Astrocyte (in vitro differentiated cells and primary cell): ENCODE measurements around the gene RALGPS1. TPM values are rescaled to one million over a fixed set of nuclear protein-coding genes. Genes with fewer than 3 reads are reported as not detected.

ENCODE experiments used
- DNase-seq: peaks from one replicate; pipeline ENCODE4 v3.0.0-alpha.2; 2010; ENCODE audit warnings: low read depth
- FAIRE-seq: peaks from 2 replicates; lab custom pipeline; 2011; peaks lifted over from hg19 to GRCh38; lab: Jason Lieb, UNC
- H2AFZ ChIP-seq: 2 replicates; pipeline ENCODE4 v1.6.0; 2012; ENCODE audit warnings: low read depth, low read length, inconsistent platforms
- H3K27ac ChIP-seq: 2 replicates; pipeline ENCODE4 v1.5.1; 2011; ENCODE audit warnings: low read depth, low read length, inconsistent platforms
- H3K27me3 ChIP-seq: 2 replicates; pipeline ENCODE4 v1.6.0; 2011; ENCODE audit warnings: low read length, inconsistent platforms; ENCODE audit not compliant: insufficient read depth
- H3K36me3 ChIP-seq: 2 replicates; pipeline ENCODE4 v1.5.1; 2011; ENCODE audit warnings: low read length, inconsistent platforms; ENCODE audit not compliant: insufficient read depth
- H3K4me1 ChIP-seq: 2 replicates; pipeline ENCODE4 v1.5.1; 2011; ENCODE audit warnings: low read length, inconsistent platforms; ENCODE audit not compliant: insufficient read depth
- H3K4me2 ChIP-seq: 2 replicates; pipeline ENCODE4 v1.6.0; 2012; ENCODE audit warnings: low read length, inconsistent platforms
- H3K4me3 ChIP-seq: 2 replicates; pipeline ENCODE4 v1.5.1; 2011; ENCODE audit warnings: low read depth, mild to moderate bottlenecking, low read length, inconsistent platforms; ENCODE audit not compliant: insufficient read depth
- H3K79me2 ChIP-seq: 2 replicates; pipeline ENCODE4 v1.6.0; 2012; ENCODE audit warnings: mild to moderate bottlenecking, low read length, inconsistent platforms; ENCODE audit not compliant: insufficient read depth
- H3K9ac ChIP-seq: 2 replicates; pipeline ENCODE4 v1.6.0; 2012; ENCODE audit warnings: mild to moderate bottlenecking, low read length, inconsistent platforms
- H3K9me3 ChIP-seq: 2 replicates; pipeline ENCODE4 v1.5.1; 2012; ENCODE audit warnings: low read depth, mild to moderate bottlenecking, low read length, inconsistent platforms; ENCODE audit not compliant: insufficient read depth
- H4K20me1 ChIP-seq: 2 replicates; pipeline ENCODE4 v1.6.0; 2012; ENCODE audit warnings: low read length, inconsistent platforms; ENCODE audit not compliant: insufficient read depth
- H3K27ac Mint-ChIP-seq: one replicate; pipeline ENCODE4 v1.8.0; 2021; ENCODE audit warnings: mild to moderate bottlenecking, mixed read lengths; ENCODE audit not compliant: unreplicated experiment
- H3K27me3 Mint-ChIP-seq: one replicate; pipeline ENCODE4 v1.8.0; 2021; ENCODE audit warnings: low read depth, mixed read lengths; ENCODE audit not compliant: unreplicated experiment
- H3K36me3 Mint-ChIP-seq: one replicate; pipeline ENCODE4 v1.8.0; 2021; ENCODE audit warnings: low read depth, mixed read lengths; ENCODE audit not compliant: unreplicated experiment
- H3K4me1 Mint-ChIP-seq: one replicate; pipeline ENCODE4 v1.8.0; 2021; ENCODE audit warnings: low read depth, mixed read lengths; ENCODE audit not compliant: unreplicated experiment
- H3K4me3 Mint-ChIP-seq: one replicate; pipeline ENCODE4 v1.8.0; 2021; ENCODE audit warnings: mild to moderate bottlenecking, moderate library complexity, mixed read lengths; ENCODE audit not compliant: unreplicated experiment
- H3K9me3 Mint-ChIP-seq: one replicate; pipeline ENCODE4 v1.8.0; 2021; ENCODE audit warnings: mild to moderate bottlenecking, mixed read lengths; ENCODE audit not compliant: unreplicated experiment
- EZH2 ChIP-seq: IDR thresholded peaks from 2 replicates; pipeline ENCODE4 v1.6.1; 2012; ENCODE audit warnings: mild to moderate bottlenecking, low read length, inconsistent platforms; ENCODE audit not compliant: insufficient read depth
- total RNA-seq: library from RNA; stranded (reverse); gene quantifications from 2 replicates; pipeline ENCODE4 v1.2.1, GENCODE V29; 2021
- TF ChIP-seq, protein P1 (sequence below): IDR thresholded peaks from 2 replicates; pipeline ENCODE4 v1.5.1; 2011; ENCODE audit warnings: low read depth, mild to moderate bottlenecking, inconsistent platforms, low read length, moderate library complexity; ENCODE audit not compliant: insufficient read depth

RALGPS1 gene
- total RNA-seq, 1 donor from 2014 or later = 2.8 TPM

DNA sequence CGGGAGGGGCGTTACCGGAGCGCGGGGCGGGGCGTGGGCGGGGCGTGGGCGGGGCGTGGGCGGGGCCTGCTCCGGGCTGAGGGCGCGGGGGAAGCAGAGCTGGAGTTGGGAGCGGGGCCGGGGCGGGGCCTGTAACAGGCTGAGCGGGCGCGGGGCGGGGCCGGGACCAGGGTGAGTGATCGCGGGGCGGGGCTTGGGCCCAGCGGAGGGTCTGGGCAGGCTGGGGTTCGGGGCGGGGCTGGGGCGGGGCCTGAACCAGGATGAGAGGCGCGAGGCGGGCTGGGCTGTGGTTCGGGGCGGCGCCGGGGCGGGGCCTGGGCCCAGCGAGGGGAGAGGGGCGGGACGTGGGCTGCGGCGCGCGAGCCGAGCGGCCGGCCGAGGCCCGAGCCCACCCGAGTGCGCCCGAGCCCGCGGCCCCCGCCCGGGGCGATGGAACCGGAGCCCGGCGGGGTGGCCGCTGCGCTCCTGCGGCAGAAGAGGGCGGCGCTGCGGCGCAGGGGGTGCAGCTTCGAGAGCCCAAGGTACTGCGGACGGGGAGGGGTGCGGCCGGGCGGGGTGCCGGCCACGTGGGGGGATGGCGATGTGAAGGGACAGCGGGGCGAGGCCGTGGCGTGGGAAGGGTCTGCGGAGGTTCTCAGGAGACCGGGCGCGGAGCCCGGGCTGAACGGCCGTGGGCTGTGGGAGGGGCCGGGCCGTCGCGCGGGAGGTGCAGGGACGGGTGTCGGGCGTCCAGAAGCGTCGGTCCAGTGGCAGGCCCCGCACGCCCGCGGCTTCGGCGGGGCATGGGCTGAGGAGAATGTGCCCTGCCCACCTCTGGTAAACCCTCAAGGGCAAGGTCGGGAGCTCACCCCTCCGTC is 310.5 kb downstream of the RALGPS1 start:
- H3K27me3 ChIP-seq = peaks cover 25% of the 10 kb centered on the region
- H3K4me3 Mint-ChIP-seq = peak overlapping the region; percentile 88
- peaks cover 2% of the 10 kb centered on the region for H3K36me3 Mint-ChIP-seq
- no peaks in the 10 kb centered on the region for H4K20me1 ChIP-seq
- peak overlapping the region; percentile 94 for H3K4me2 ChIP-seq
- DNase-seq (peak; percentile 53), FAIRE-seq (no peak)
- no peak overlapping the region for H3K27ac ChIP-seq
- H3K9me3 ChIP-seq = no peaks in the 10 kb centered on the region
- H3K4me1 Mint-ChIP-seq = no peaks in the 10 kb centered on the region
- H3K27ac Mint-ChIP-seq = no peak overlapping the region
- TF ChIP-seq, protein P1, sequence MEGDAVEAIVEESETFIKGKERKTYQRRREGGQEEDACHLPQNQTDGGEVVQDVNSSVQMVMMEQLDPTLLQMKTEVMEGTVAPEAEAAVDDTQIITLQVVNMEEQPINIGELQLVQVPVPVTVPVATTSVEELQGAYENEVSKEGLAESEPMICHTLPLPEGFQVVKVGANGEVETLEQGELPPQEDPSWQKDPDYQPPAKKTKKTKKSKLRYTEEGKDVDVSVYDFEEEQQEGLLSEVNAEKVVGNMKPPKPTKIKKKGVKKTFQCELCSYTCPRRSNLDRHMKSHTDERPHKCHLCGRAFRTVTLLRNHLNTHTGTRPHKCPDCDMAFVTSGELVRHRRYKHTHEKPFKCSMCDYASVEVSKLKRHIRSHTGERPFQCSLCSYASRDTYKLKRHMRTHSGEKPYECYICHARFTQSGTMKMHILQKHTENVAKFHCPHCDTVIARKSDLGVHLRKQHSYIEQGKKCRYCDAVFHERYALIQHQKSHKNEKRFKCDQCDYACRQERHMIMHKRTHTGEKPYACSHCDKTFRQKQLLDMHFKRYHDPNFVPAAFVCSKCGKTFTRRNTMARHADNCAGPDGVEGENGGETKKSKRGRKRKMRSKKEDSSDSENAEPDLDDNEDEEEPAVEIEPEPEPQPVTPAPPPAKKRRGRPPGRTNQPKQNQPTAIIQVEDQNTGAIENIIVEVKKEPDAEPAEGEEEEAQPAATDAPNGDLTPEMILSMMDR = no peak
- TF ChIP-seq EZH2 = no peak
- no peaks in the 10 kb centered on the region for H3K9me3 Mint-ChIP-seq
- H3K27me3 Mint-ChIP-seq = peaks cover 24% of the 10 kb centered on the region
- H3K36me3 ChIP-seq = no peaks in the 10 kb centered on the region
- H2AFZ ChIP-seq = peak overlapping the region; percentile 94
- H3K4me3 ChIP-seq = peak overlapping the region; percentile 62
- H3K79me2 ChIP-seq = no peaks in the 10 kb centered on the region
- H3K9ac ChIP-seq = peak overlapping the region; percentile 66
- H3K4me1 ChIP-seq = peaks cover 3% of the 10 kb centered on the region

DNA sequence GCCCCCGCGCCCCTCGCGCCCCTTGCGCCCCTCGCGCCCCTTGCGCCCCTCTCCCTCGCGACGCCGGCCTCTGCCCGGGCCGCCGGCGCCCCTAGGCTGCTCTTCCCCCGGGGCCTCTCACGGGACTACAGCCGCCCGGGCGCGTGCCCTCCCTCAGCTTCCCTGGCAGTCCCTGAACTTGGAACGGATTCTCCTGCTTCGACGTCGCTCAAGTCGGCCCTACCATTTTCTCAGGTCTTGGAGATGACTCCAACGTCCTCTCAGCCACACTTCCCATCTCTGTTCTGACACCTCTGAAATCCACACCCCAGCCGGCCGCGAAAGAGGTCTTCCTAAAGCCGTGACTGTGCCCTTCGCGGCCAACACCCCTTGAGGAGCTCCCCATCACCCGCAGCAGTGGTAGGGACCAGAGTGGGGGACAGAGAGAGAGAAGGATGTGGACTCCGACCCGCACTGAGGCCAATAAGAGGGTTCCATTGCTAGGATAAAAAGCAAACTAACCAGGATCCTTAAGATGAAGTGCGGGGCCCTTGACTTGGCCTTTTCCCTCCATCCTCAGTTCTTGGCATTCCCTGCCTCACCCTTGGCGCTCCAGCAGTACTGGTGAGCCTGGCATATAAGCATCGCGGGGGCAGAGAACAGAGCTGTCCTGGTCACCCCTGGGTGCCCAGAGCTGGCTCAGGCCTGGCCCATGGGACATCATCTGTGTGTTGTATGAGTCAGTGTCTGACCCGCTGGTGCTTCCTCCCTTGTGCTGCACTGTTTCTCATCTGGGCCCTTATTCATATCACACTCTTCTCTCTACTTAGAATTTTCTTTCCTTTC is 311.4 kb downstream of the RALGPS1 start:
- H3K4me1 Mint-ChIP-seq = no peaks in the 10 kb centered on the region
- Histone ChIP-seq H3K9ac (no peak overlapping the region), H2AFZ (peak overlapping the region; percentile 57), H3K4me2 (peak overlapping the region; percentile 89), H3K27ac (no peak overlapping the region), H3K9me3 (no peaks in the 10 kb centered on the region), H3K79me2 (no peaks in the 10 kb centered on the region), H3K4me3 (peak overlapping the region; percentile 62), H4K20me1 (no peaks in the 10 kb centered on the region), H3K27me3 (peaks cover 25% of the 10 kb centered on the region), H3K4me1 (peaks cover 3% of the 10 kb centered on the region), H3K36me3 (no peaks in the 10 kb centered on the region)
- H3K27me3 Mint-ChIP-seq = peaks cover 21% of the 10 kb centered on the region
- peak overlapping the region; percentile 83 for H3K4me3 Mint-ChIP-seq
- peaks cover 2% of the 10 kb centered on the region for H3K36me3 Mint-ChIP-seq
- peak overlapping the region; percentile 41 for H3K27ac Mint-ChIP-seq
- no peaks in the 10 kb centered on the region for H3K9me3 Mint-ChIP-seq
- TF ChIP-seq, protein P1 = no peak
- no peak for TF ChIP-seq EZH2
- DNase-seq = no peak
- no peak for FAIRE-seq
